GM19239 (cell line): ENCODE data around the gene HTR2C.
A peak's percentile ranks its signal among the peaks of the same experiment; 100 is the strongest.
"Not testable (repeated sequence)": the region's sequence is repeated elsewhere in the genome, so short reads cannot be mapped to it uniquely, and the experiment has no call there.

Source experiments
- DNase-seq: peaks from one replicate; pipeline ENCODE4 v3.0.0; 2011; ENCODE audit warnings: low spot score; ENCODE audit not compliant: insufficient read length
- FAIRE-seq: peaks from 2 replicates; lab custom pipeline; 2011; peaks lifted over from hg19 to GRCh38; lab: Jason Lieb, UNC

HTR2C gene

GRCh38 chrX:114583646-114584374, at the start of gene HTR2C:
Gene HTR2C (plus strand): TSS chrX:114584086. CDS start chrX:114726937, 142,851 bp downstream.
- DNase-seq (no peak), FAIRE-seq (no peak)

DNA sequence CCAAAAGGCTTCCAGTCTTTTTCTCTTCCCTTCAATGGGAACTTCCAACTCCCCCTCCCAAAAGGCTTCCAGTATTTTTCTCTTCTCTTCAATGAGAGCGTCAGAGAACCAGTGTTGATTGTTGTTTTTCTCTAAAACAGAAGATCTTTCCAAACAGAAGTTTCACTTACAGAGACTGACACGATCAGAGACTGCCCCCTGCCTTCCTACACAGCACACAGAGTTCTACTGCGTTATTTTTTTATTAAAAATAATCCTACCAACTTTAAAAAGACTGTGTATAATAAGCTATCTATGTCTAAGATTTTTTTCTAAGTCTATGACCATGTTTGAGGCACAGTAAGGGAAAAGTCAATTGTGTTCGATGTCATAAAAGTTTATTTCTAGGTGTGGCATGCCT, 3.5 kb upstream of the HTR2C start:
- DNase-seq: no peak
- FAIRE-seq: no peak

DNA sequence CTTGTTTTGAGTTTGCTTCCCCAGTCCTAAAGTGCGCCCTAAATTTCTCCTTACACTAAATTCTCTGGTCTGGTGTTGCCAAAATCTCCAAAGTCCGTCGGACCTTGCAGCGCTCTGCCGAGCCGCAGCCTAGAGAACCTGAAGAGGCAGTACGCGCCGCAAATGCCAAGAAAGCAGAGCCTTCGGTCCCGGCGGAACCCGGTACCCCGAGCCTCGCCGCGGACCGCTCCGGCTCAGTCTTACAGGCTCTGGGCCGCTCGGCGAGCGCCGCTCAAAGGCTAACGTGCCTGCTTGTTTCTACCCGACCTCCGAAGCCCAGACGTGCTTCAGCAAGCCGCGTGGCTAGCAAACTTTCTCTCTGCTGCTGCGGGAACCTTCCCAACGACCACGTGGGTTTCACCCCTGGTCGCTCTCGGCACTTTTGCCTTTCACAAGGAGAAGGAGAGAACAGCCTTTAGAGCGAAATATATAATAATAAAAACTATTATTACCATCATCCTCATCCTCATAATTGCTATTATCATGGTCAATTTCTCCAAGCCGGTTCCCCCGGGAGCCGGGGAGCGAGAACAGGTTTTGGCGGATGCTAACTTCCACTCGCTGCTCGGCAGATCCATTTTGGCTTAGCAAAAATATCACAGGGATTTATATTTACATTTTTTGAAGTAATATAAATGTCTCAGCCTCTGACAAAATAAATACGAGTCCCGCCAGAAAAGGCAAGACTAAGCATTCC, 2.2 kb upstream of the HTR2C start:
- FAIRE-seq (no peak), DNase-seq (no peak)

DNA sequence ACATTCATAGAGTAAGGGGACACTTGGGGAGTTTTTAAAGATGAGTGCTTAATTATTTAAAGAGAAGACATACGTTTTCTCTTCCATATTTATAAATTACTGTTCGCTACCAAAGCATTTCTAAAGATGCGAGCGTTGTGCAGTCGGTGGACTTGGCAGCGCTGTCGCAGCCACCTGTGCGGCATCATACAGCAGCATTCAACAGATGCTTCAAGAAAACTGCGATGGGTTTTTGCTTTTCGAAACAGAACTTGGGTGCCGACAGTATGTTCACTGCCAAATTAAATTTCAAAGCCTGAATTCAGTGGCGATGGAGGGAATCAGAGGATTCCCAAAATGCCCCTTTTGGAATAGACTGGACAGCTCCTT, 1.6 kb upstream of the HTR2C start:
- DNase-seq (no peak), FAIRE-seq (no peak)

- DNase-seq (no peak), FAIRE-seq (no peak)
These were observed 1.0 kb upstream of the HTR2C start for GRCh38 chrX:114582698-114583395.

DNA sequence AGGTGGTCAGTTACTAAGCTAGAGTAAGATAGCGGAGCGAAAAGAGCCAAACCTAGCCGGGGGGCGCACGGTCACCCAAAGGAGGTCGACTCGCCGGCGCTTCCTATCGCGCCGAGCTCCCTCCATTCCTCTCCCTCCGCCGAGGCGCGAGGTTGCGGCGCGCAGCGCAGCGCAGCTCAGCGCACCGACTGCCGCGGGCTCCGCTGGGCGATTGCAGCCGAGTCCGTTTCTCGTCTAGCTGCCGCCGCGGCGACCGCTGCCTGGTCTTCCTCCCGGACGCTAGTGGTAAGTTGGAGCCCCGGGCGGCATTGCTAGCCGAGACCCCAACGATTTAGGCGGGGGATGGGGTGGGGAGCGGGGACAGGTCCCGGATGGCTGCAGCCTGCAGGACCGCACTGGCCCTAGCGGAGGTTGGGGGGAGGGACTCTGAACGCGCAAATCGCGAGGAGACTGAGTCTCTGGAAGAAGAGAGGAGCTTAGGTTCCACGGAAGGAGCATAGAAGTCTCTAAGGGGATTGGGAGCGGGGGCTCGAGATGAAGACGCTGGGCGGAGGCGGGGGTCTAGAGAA, 573 bp downstream of the HTR2C start:
- no peak for FAIRE-seq
- no peak for DNase-seq

DNA sequence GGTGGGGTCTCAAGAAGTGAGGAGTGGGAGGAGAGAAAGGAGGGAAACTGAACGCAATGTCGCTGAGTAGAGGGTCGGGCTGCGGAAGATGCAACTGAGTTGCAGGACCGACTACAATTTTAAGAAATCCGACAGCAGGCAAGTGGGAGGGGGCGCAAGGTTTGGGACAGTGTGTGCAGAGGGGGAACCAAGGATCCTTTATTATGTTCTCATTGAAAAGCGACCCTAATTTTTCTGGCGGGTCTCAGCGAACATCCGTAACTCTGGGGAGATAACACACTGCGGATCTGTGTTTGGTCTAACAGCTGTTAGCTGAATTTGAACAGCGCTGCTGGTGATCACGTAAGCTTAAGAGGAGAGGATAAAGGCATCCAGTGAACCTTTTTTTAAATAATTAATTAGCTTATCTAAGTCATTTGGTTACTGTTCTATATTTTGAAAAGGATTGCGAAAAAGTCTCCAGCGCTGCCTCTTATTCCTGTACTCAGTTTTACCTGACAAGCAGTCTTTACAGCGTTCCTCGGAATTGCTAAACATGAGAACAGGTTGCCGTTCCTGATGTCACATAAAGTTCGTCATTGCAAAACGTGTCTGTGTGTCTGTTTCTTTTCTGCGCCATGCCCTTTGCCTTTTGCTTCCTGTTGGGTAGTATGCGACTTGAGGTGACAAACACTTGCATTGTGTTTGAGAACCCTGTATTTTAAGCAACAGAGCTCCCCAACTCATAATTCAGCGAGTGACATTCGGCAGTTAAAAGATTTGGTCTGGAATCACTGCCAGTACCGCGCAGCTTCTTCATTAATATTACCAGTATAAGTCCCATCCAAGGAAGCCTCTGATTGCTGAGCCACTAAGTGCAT, 1.3 kb downstream of the HTR2C start:
- no peak for FAIRE-seq

DNA sequence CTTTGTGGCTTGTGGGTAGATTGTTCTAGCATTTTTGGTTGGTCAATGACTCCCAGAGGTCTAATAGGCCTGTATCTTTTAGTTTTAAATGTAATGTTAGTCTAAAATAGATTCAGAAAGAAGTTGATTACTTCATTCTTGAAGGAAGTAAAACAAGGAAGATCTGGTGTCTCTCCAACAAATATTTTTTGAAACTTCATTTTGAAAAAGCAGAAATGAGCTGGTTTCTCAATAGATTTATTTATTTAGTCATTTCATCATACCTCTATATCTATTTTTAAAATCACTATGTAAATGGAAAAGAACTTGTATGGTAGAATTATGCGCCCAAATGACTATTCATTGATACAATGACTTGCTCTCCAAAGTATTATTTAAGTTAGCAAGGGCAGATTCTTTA, 7.2 kb downstream of the HTR2C start:
- DNase-seq: no peak

More for the DNA sequence above, 1.3 kb downstream of the HTR2C start:
- no peak for DNase-seq

GRCh38 chrX:114599305-114599704, 15.4 kb downstream of the HTR2C start:
- no peak for DNase-seq
- FAIRE-seq: no peak

More for the DNA sequence above, 7.2 kb downstream of the HTR2C start:
- no peak for FAIRE-seq

DNA sequence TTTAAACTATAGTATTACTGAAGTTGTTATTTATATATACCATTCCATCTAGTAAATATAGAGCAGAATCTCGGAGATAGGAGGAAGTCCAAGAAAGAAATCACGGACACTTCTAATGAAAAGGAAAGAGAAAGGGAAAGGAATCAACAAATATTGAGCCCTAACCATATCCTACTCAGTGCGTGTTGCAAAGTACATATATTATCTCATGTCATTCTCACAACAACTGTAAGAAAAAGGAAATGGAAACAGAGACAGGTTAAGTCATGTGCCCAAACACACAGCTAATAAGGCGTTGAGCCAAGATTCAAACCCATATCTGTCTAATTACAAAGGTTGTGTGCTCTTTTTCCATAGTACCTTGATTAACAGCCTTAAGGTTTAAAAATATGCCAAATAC, 16.0 kb downstream of the HTR2C start:
- DNase-seq (no peak), FAIRE-seq (no peak)

DNA sequence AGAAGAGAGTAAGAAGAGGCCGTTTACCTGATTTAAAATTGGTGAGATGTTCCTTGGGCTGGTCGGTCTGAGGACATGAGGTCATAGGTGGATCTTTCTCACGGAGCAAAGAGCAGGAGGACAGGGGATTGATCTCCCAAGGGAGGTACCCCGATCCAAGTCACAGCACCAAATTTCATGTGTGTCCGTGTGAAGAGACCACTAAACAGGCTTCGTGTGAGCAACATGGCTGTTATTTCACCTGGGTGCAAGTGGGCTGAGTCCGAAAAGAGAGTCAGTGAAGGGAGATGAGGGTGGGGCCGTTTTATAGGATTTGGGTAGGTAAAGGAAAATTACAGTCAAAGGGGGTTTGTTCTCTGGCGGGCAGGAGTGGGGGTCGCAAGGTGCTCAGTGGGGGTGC, 22.7 kb downstream of the HTR2C start:
- DNase-seq, FAIRE-seq: not testable (repeated sequence)

DNA sequence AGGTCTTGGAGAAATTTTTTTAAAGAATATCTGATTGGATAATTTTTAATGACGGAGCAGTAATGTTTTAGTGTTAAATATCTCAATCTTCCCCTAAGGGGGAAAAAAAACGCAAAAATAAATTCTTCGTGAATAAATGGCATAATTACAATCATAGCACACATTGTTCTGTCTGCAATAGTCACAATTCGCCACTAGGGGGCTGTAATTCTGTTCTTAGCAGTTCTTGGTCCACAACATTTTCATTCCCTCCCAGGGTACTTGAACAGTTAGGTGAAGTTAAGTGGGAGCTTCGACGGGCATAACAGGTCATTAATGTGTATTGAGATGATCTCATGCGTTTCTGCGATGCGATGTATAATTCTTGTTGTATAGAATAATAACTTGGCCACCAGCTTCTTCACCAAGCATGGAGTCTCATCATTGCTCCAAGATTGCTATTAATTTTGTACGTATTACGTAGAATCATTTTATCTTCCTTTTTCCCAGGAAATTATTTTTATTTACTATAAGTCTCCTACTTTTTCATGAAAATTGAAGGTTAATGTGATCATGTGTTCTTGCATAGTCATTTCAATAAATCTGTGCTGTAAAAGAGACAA, 27.2 kb downstream of the HTR2C start:
- DNase-seq: no peak
- FAIRE-seq: peak; percentile 93

DNA sequence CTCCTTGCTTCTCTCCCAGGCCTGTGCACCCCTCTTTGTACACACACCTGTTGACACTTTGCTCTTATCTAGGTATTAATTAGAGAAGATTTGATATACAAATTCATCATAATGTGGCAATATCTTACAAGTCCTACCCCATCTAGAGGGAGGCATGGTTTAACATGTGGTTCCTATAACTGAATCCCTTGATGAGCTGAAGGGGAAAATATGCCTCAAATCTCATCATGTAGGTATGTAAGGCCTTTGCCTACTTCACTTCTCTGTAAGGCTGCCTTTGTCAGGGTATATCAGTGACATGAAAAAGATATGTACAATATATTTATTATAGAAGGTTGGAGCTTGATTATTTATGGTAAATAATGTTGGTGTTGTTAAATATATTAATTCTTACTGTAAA, 31.9 kb downstream of the HTR2C start:
- no peak for DNase-seq
- FAIRE-seq: no peak

- DNase-seq (no peak), FAIRE-seq (no peak)
These were observed 36.0 kb downstream of the HTR2C start for GRCh38 chrX:114619874-114620273.

DNA sequence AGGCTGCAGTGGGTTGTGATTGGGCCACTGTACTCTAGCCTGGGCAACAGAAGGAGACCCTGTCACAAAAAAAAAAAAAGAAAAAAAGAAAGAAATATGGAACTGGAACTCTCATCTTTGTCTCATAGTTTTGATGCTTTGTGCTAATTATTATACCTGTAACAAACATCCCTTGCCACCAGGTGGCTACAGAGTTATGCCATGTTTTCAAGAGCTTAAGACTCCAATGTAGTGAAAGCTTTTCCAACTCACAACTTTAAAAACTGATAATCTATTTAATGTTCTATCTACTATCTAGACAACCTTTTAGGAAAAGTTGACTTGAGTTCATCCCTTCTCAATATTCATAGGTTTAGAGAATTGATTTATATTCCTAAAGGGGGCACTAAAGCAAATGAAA, 42.4 kb downstream of the HTR2C start:
- DNase-seq (no peak), FAIRE-seq (no peak)

- DNase-seq (no peak), FAIRE-seq (no peak)
These were observed 52.1 kb downstream of the HTR2C start for GRCh38 chrX:114635986-114636385.

- DNase-seq (no peak), FAIRE-seq (no peak)
These were observed 66.5 kb downstream of the HTR2C start for GRCh38 chrX:114650351-114650750.

- FAIRE-seq (no peak), DNase-seq (no peak)
These were observed 91.5 kb downstream of the HTR2C start for GRCh38 chrX:114675365-114675764.

DNA sequence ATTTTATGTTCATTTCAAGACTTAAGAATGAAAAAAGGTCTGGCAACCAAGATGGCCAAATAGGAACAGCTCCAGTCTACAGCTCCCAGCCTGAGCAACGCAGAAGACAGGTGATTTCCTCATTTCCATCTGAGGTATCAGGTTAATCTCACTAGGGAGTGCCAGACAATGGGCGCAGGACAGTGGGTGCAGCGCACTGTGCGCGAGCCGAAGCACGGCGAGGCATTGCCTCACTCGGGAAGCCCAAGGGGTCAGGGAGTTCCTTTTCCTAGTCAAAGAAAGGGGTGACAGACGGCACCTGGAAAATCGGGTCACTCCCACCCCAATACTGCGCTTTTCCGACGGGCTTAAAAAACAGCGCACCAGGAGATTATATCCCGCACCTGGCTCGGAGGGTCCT, 116.6 kb downstream of the HTR2C start:
- FAIRE-seq, DNase-seq: not testable (repeated sequence)
